ENCODE measurements around the gene STN1. TPM values are rescaled to one million over a fixed set of nuclear protein-coding genes. Genes with fewer than 3 reads are reported as not detected.

The STN1 gene
- total RNA-seq, 1 donor from 2014 or later, result 49.3 TPM

DNA sequence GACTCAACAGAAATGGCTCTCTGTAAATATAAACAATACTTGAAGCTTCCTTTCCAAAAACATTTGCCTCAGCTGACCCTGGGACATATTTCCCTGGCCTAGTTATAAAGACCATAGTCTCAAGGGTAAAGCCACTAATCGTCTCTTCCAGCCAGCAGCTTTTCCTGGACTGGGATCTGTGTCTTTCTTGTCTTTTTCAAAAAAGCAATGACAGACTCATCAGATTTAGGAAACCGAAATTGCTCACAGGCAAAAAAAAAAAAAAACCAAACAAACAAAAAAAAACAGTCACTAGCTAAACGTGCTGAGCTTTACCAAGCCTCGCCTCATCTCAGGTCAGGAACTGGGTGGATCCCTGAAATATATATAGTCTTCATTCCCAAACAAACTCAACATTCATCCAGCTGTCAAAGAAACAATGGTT is 23.5 kb downstream of the STN1 start:
- DNase-seq (ENCODE audit: low spot score), result no peak

DNA sequence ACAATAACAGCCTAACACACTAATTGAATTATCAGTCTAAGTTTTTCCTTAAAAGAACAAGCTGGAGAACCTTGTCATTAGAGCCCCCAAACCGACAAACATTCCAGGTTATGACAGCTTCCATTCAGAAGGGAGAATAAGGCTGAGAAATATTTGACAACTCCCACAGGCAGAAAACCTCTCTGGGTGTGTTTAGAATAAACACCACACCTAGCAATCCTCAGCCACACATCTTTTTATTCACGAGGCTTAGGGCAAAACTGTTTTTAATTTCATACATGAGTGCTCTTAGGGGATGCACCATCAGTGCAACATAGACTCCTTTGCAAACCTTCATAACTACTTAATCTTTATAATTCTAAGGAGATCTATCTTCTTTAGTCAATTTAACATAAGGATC is 24.2 kb downstream of the STN1 start:
- no peak for DNase-seq (ENCODE audit: low spot score)

DNA sequence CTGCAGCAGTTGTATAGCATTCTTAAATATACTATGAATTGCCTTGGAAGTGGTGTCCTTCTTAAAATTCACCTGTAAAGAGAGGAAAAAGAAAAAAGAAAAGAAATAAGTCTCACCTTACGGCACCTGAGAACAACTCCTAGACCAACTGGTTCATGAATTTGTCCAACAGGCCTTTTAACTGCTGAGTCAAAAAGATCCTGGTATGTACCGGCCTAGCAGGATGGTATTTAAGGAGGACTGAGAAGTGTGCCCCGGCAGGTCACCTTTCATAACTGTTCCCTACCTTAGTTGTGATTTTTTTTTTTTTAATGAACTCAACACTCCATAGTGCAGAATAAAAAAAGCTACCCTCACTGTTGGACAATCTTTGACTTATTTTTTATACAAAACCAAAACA is 25.8 kb downstream of the STN1 start:
- no peak for DNase-seq (ENCODE audit: low spot score)

DNA sequence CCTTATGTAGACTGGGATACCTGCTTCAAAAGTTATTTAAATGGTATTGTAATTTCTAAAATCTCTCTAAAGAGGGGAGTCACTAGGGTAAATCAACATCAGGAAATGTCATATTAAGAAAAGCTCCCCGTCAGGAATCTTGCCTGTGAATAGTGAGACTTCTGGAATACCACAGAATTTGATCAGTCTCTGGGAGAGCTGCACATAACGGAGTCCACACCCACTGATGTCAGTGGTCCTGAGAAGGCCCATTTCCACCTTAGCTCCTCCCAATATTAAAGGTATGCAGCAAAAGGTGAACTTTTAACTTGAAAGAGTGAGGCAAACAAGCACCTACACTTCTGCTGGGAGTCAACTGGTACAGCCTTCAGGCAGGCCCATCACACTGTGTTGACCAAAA is 27.3 kb downstream of the STN1 start:
- no peak for DNase-seq (ENCODE audit: low spot score)

DNA sequence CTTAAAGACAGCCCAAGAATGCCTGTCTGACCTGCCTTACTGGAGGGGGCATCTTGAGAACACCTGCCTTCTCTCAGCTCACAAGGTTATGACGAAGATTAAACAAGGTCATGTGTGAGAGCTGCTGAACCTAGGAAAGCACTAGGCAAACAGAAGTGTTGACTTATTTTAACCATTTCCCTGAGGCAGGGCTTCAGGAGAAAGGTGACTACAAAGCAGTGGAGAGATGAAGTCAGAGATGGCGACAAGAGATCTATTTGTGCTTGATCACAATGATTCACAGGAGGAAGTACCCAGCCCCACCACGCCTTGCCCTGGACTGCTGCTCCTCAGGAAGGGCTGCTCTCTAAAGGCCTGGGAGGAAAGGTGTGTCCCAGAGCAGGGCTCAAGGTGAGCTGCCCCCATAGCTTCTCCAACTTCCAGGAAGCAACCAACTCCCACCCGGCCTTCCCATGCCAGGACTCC is 27.8 kb downstream of the STN1 start:
- peak; percentile 89 for DNase-seq (ENCODE audit: low spot score)

DNA sequence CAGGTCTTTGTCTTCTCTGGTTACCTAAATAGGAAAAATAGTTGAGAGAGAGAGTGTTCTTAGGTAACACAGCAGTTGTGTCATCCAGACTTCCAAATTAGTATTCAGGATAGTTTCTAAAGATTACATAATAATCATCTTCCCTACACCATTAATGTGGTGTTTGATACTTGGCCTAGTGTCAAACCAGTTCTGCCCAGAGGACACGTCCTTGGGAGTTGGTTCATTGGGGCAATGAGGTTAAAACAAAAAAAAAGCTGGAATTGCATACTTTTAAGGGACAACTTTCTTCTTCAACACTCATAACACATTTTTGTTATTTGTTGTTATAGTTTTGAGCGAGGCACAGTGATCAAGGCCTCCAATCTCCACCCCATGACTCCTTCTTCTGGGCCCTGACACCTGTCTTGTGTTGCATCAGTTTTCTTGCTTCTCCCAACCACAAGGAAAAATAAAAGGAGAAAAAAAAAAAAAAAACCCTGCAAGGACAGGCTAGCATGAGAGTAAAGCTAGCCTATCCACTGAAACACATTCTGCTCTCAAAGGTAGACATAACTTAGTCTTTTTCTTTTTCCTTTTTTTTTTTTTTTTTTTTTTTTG is 28.8 kb downstream of the STN1 start:
- no peak for DNase-seq (ENCODE audit: low spot score)

DNA sequence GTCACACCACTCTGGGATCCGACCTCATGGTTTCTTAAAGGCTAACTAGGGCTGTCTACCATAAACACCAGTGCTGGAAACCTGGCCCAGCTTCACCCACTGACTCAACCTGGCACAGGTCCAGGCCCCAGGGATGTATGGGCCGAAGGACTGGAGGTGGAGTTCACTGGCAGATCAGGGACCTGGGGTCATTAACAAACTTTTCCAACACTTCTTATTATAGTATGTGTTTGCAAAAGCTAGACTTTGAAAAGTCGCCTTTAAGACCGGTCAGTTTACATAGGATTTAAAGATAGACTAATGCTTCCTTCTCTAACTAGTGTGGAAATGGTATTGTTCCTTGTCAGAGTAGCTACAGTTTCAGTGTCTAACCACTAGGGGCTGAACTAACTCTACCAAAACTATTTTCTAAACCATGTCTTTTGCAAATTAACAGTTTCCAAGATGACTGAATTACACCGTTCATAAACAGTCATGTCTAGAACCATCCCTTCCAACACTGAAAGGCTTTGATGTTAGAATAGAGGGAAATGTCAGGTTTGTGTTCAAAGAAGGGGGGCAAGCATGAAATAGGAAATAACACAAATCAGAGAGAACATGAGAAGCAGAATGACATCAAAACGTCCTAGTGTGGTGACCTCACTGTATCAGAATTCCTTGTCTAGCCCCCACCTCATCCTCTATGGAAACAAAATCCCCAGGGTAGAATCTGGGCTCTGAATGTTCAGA is 29.7 kb downstream of the STN1 start:
- peak; percentile 69 for DNase-seq (ENCODE audit: low spot score)

DNA sequence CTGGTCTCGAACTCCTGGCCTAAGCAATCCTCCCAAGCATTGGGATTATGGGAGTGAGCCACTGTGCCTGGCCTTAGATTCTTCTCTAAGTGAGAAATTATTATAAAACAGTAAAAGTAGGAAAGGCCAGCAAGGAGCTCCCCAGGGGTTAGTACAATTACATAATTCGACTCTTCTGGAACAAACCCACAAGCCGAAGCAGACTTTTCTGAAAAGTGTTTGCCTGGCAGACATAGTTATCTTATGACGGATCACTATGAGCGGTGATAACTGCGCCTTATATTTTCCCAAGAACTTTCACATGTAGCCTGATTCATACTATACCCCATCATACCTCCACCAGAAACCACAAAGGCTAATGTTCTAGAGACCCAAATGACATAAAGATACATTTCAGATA is 32.4 kb downstream of the STN1 start:
- no peak for DNase-seq (ENCODE audit: low spot score)

DNA sequence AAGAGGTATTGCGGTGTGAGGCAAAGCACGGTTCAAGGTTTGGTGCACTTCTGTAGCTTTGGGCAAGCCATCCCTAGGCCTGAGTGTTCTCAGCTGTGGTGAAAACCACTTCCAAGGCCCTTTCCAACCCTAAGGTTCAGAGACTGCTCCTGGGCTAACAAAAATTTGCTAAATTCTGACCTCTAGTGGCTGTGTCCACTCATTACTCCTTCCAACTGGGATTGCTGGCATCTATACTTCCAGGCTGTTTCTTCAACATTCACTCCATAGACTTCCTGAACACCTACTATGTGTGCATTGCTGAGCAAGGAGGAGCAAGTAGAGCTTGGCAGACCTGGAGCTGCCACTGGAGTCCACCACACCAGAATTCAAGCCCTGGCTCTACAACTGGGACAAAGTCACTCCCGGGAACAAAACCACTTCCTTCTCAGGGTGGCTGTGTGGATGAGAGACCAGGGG is 33.3 kb downstream of the STN1 start:
- no peak for DNase-seq (ENCODE audit: low spot score)

DNA sequence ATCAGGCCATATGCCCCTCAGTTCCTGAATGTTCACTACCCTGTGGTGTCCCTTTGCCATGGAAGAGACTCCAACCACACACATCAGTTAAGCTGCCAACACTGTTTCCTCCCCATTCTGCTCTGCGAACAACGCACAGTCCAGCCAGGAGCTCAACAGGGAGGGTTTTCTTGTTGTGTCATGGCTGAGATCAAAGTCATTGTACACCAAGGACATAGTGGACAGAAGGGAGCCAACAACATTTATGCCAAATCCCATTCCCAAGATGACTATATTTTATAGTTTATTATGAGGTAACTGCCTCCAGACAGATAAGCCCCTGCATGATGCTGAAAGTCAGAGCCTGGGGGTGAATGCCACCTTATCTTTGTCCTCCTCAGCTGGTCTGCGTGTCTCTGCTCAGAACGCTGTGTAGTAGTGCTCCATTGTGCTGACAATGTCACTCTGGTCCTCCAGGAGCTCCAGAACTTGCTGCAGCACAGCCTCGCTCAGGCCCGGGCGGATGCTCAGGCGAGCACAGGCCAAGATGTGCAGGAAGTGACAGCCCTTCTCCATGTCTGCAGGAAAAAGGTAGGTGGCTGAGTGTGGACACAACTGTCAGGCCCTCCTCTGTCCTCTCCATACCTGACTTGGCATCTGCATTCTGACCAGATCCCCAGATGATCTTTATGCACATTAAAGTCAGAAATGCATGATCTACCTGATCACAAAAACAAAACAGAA is 35.5 kb downstream of the STN1 start:
- no peak for DNase-seq (ENCODE audit: low spot score)

DNA sequence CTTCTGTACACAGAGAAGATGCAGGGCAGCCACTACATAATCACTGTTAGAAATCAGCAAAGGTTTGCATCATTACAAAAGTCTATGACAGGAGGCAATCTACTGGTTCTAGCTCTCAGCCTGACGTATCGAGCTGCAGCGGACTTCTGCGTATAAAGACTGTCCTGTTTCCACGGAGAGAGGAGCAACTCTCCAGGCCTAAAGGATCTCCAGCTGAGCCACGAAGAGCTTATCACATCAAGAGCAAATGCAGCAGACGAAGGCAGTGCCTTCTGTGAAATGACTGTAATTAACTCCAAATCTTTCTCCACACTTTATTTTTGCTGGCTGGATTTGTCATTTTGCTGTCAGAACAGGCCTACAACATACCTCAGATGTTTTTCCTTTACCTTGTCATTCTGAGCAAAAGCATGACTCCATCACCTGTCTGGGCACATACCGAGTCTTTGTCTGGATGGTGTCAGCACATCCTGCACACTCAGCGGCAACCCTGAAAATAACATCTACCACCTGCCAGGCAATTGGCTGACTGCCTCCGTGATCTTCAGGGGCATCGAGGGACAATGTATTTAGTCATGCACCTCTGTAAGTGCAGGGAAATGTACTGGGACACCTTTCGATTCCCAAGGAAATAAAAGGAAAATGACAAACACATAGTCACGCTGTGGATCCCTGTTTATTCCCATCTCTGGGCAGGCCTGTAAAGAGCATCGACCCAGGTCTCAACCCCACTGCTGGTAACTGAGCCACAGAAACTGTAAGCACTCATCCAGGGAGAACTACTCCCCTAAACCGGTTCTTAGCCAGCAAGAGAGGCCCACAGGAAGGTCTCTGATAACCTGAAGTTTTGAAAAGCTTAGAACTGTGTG is 36.3 kb downstream of the STN1 start:
- DNase-seq (ENCODE audit: low spot score), result no peak

DNA sequence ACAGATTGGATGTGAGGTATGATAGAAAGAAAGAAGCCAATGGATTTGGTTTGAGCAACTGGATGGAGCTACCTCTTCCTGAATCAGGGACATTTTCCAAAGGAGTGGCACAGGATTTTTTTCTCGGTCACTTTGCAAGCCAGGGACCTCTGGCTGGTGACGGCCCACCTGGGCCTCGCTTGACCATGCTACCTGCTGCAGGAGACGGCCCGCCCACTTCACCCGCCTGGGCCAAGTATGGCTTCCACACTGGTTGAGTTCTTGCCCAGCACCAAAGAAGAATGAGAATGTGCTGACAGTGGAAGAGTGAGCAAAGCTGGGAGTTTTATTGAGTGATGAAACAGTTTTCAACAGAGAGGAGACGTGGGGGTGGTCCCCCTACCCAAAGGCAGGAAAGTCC is 38.2 kb downstream of the STN1 start:
- no peak for DNase-seq (ENCODE audit: low spot score)

DNA sequence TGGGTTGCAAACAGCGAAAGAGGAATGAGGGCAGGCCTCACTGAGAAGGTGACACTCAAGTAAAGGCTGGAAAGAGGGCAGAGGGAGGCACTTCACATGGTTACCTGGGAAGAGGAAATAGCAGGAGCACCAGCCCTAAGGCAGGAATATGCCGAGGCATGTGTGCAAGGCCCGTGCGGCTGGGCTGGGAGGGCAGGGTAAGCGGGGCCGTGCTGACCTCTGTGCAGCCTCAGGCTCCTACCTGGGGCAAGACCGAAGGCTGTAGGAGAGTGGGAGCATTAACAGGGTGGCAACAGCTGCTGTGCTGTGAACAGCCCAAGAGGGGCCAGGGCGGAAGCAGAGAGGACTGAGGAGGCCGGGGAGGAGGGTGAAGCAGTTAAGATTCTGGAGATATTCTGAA is 38.6 kb downstream of the STN1 start:
- no peak for DNase-seq (ENCODE audit: low spot score)

DNA sequence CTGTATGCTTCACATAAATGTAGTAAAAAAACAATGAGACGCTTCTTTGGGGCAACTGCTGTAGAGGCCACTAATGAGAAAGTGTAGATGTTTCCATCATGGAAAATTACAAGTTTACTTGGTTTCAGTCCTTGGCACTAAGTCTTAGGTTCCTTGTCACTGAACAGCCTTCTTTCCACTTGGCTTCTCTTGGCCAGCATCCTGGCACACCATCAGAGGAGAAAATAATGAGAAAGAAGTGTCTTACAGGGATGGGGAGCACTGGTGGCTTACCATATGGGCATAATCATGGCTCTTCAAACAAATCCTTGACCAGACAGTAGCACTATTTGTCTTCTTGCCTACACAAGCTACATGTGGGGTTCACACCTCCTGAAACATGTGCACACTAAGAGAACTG is 40.1 kb downstream of the STN1 start:
- no peak for DNase-seq (ENCODE audit: low spot score)

DNA sequence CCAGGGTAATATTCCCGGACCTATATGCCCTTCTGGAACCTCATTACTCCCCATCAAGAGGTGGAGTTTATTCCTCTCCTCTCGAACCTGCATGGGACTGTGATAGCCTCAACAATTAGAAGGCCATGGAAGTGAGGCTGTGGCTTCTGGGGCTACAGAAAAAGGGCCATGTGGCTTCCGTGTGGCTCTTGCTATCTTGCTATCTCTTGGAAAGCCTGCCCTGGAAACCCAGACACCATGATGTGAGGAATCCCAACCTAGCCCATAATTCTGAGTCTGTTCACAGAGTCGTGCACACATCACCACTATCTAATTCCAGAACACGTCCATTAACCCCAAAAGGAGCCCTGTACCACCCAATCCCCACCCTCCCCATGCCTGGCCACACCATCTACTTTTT is 41.8 kb downstream of the STN1 start:
- DNase-seq (ENCODE audit: low spot score), result no peak

DNA sequence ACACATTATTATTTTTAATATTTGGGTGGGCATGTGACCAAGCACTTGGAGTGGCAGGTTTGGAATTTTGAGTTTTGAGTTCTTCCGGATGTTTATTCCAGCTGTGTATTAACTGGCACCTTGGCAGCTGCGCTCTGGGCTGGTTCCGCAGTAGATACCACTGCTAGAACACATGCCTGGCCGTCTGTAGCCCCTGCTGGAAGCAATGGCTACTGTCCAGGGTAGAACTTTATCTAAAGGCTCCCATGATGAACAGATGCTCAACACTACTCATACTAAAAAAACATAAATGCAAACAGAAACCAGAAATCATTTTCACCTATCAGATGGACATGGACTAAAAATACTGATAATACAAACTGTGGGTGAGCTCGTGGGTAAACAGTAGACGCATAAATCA is 43.3 kb downstream of the STN1 start:
- DNase-seq (ENCODE audit: low spot score), result no peak

DNA sequence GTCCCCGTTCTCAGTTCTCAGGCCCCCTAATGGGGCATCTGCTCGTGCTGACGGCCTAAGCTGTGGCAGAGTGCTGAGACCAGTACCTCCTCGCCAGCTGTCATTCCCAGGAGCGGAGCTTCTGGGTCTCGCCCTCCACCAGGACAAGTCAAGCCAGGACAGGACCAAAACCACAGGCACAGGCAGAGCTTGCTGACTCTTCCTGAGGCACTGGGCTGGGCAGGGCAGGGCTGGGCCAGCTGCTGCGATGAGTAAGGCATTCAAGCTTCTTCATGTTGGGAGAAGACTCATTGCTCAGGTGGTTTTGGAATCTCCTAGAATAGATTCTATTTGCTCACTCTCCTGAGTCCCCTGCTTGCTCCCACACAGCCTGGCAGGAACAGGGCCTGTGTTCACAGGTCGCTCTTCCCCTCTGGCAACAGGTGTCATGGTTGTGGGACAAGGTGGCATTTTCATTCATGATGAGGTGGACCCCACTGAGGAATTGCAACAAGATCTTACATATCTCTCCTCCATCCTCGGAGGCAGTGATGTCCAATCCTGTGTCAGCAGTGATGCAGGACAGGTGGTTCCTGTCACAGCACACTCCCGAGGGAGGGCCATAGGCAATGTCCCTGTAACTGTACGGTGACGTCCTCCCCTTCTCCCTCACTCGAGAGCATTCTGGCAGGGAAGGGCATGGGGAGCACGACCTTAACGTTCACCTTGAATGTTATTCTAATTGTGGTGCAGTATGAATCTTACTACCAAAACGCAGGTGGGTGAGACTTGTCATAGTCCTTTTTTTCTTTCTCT is 45.6 kb downstream of the STN1 start:
- DNase-seq (ENCODE audit: low spot score), result peak; percentile 71

DNA sequence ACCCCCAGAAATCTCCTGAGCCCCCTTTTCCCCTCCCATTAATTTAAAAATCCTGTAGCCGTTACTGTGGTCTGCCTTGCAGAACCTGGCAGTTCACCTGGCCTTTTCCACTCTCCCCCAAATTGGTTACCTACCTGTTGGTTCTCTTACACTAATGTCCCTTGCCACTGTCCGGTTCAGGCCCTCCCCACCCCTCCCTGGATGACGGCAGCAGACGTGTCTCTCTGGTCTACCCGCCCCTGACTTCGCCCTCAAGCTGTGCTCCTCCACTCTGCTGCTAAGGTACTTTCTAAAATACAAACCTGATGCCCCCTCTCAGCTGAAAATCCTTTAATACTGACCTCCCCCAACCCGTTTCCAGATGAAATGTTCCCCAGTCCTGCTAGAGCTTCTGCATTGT is 47.0 kb downstream of the STN1 start:
- no peak for DNase-seq (ENCODE audit: low spot score)

DNA sequence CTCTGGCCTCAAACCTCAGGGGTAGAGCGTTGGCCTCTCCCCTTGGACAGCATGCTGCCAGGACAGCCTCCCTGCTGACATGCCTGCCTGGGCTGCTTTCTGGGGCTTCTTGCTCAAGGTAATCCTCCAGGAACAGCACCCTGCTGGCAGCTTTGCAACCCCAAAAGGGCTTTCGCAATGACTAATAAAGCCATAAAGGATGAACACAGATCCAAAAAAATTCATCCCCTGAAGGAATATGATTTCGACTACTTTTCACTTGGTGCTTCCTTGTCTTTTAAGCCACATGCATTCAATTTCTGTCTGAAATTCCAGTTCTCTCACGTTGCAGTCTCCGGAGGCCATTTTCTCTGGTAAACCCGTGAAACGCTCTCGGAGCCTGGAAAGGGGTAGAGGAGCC is 47.5 kb downstream of the STN1 start:
- DNase-seq (ENCODE audit: low spot score), result no peak

DNA sequence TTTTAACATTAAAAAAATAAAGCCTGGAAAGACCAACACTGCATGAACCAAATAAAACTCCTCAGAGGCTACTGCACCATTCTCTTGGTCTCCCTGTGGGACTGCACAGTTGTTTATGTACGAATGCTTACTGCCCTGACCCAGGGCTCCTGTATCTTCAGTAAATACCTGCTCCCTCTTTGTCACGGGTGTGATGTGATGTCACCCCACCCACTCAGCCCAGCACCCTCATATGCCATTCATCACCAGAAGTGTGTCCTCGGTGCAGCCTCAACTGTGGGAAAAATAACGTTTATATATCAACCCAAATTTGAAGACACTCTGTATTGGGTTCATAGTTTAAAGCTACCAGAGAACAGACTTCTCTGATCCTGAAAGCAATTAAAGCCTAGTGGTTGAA is 48.6 kb downstream of the STN1 start:
- DNase-seq (ENCODE audit: low spot score), result no peak

DNA sequence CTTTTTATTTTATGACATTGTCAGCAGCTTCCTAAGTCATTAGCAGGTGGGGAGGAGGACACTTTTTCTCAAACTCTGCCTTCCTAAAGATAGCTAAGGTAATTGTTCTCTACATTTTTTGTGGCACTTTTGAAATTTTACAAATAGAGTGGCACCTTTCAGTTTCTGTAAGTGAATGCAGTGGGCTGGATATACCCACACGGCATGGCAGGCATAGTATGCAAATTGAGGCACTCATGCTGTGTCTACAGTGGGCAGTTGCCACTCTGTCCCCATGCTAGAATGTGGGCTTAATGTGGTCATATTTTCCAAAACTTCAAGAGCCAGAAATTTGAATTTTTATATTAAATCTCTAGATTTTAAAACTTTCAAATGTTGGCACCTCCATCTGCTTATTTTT is 49.8 kb downstream of the STN1 start:
- no peak for DNase-seq (ENCODE audit: low spot score)

Data from ureter (tissue), 1 donor.